ENCODE data around the gene ANKRD17. TPM values are rescaled to one million over a fixed set of nuclear protein-coding genes. Genes with fewer than 3 reads are reported as not detected.

Gene ANKRD17
- total RNA-seq, 1 donor from 2014 or later: 55.5 TPM

DNA sequence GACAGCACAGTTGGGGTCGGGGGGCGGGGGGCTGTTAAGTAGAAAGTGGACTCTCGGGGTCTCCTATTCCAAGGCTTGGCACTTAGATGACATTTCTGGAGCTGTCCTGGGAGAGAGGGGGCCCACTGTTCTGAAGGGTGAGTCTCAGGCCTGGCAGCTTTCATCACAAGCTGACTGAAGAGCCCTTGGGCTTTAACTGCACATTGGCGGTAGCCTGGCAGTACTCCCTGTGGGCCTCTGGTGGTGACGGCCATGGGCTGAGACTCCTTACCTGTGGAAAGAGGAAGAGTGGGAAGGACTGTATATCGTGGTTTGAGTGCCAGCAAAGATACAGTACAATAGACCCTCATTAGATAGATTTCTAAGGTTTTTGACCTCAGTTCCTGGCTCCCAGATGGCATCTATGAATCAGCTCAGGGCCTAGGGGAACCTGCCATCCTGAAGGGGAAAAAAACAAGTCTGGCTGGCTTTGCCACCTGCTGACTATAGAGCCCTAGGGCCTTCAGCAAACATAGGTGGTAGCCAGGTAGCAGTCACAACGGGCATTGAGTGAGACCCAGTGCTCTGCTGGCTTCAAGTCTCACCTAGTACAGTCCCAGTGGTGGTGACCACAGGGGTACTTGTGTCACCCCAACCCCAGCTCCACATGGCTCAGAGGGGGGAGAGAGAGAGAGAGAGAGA lies 87.9 kb downstream of the ANKRD17 start:
- Histone ChIP-seq H3K27ac (no peak overlapping the region), H3K36me3 (peaks cover 0 to 60% of the 10 kb centered on the region in 2 donors), H3K4me3 (no peak overlapping the region), H3K9me3 (no peaks in the 10 kb centered on the region), H3K4me1 (no peaks in the 10 kb centered on the region), H3K27me3 (no peaks in the 10 kb centered on the region)
- intact Hi-C loops (cut with DNase I): no loop called here
- TF ChIP-seq POLR2AphosphoS5 (IDR thresholded peaks at IDR 0.05; ENCODE audit: insufficient read depth in 1 of 2, low read depth in 1 of 2) (no peak), POLR2A (IDR thresholded peaks at IDR 0.05) (no peak)
- TF ChIP-seq, protein P1, sequence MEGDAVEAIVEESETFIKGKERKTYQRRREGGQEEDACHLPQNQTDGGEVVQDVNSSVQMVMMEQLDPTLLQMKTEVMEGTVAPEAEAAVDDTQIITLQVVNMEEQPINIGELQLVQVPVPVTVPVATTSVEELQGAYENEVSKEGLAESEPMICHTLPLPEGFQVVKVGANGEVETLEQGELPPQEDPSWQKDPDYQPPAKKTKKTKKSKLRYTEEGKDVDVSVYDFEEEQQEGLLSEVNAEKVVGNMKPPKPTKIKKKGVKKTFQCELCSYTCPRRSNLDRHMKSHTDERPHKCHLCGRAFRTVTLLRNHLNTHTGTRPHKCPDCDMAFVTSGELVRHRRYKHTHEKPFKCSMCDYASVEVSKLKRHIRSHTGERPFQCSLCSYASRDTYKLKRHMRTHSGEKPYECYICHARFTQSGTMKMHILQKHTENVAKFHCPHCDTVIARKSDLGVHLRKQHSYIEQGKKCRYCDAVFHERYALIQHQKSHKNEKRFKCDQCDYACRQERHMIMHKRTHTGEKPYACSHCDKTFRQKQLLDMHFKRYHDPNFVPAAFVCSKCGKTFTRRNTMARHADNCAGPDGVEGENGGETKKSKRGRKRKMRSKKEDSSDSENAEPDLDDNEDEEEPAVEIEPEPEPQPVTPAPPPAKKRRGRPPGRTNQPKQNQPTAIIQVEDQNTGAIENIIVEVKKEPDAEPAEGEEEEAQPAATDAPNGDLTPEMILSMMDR (IDR thresholded peaks at IDR 0.05): no peak
- DNase-seq (ENCODE audit: extremely low spot score in 2 of 2): no peak

DNA sequence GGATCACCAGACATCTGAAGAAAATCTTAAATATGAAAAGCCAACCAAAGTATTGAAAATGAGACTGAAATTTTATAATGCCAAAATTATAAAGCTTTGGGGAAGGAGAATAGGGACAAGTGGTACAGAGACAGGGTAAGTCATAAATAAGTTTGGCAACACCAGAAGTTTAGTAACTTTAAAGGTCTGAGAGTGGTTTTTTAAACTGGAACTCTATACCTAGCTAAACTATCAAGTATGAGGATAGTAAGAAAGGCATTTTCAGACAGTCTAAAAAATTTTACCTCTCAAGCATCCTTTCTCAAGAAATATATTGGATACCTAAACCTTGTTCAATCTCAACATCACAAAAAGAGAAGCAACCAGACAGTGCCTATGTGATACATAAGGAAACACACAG lies 92.4 kb downstream of the ANKRD17 start:
- Histone ChIP-seq H3K4me1 (no peaks in the 10 kb centered on the region), H3K36me3 (peaks cover 0 to 65% of the 10 kb centered on the region in 2 donors), H3K4me3 (no peak overlapping the region), H3K27ac (no peak overlapping the region), H3K9me3 (no peaks in the 10 kb centered on the region), H3K27me3 (no peaks in the 10 kb centered on the region)
- no peak for DNase-seq (ENCODE audit: extremely low spot score in 2 of 2)
- no peak for TF ChIP-seq POLR2A (IDR thresholded peaks at IDR 0.05)
- TF ChIP-seq, protein P1 (IDR thresholded peaks at IDR 0.05): no peak
- no peak for TF ChIP-seq POLR2AphosphoS5 (IDR thresholded peaks at IDR 0.05; ENCODE audit: insufficient read depth in 1 of 2, low read depth in 1 of 2)
- intact Hi-C loops (cut with DNase I): no loop called here

DNA sequence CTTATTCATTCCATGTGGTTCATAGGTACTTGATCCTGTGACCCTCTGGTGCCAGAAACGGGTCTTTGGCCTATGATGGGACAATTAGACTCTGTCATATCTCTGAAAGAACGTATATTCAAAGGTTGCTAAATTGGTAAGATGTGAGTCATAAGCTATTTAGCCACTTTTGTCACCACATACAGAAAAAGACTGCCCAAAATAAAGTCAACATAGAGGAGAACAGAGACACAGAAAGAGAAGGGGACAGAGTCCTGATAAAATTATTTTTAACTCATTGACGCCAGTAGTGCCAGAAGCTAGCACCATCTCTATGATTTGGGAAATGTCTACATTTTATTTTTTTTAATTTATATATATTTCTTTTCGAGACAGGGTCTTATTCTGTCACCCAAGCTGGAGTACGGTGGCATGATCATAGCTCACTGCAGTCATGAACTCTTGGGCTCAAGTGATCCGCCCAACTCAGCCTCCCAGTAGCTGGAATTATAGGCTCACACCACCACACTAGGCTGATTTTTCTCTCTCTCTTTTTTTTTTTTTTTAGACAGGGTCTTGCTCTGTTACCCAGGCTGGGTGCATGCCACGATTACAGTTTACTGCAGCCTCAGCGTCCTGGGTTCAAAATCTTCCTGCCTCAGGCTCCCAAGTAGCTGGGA lies 96.9 kb downstream of the ANKRD17 start:
- H3K4me1 ChIP-seq: no peaks in the 10 kb centered on the region
- TF ChIP-seq, protein P1 (IDR thresholded peaks at IDR 0.05): no peak
- TF ChIP-seq POLR2A (IDR thresholded peaks at IDR 0.05) (no peak), POLR2AphosphoS5 (IDR thresholded peaks at IDR 0.05; ENCODE audit: insufficient read depth in 1 of 2, low read depth in 1 of 2) (no peak)
- intact Hi-C loops (cut with DNase I): no loop called here
- peaks cover 0 to 30% of the 10 kb centered on the region in 2 donors for H3K36me3 ChIP-seq
- DNase-seq (ENCODE audit: extremely low spot score in 2 of 2): no peak
- H3K9me3 ChIP-seq: no peaks in the 10 kb centered on the region
- H3K27ac ChIP-seq: no peak overlapping the region
- no peaks in the 10 kb centered on the region for H3K27me3 ChIP-seq
- H3K4me3 ChIP-seq: no peak overlapping the region

DNA sequence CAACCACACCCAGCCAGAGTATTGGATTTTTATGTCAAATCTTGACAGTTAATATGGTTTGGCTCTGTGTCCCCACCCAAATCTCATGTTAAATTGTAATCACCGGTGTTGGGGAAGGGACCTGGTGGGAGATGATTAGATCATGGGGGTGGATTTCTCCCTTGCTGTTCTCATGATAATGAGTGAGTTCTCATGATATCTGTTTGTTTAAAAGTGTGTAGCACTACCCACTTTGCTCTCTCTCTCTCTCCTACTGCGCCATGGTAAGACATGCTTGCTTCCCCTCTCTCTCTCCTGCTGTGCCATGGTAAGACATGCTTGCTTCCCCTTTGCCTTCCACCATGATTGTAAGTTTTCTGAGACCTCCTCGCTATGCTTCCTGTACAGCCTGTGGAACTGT lies 102.2 kb downstream of the ANKRD17 start:
- intact Hi-C loops (cut with DNase I): no loop called here
- peaks cover 0 to 8% of the 10 kb centered on the region in 2 donors for H3K36me3 ChIP-seq
- TF ChIP-seq POLR2A (IDR thresholded peaks at IDR 0.05): no peak
- TF ChIP-seq POLR2AphosphoS5 (IDR thresholded peaks at IDR 0.05; ENCODE audit: insufficient read depth in 1 of 2, low read depth in 1 of 2): no peak
- TF ChIP-seq, protein P1 (IDR thresholded peaks at IDR 0.05): no peak
- no peak overlapping the region for H3K27ac ChIP-seq
- no peak overlapping the region for H3K4me3 ChIP-seq
- H3K4me1 ChIP-seq: no peaks in the 10 kb centered on the region
- DNase-seq (ENCODE audit: extremely low spot score in 2 of 2): no peak
- no peaks in the 10 kb centered on the region for H3K27me3 ChIP-seq
- H3K9me3 ChIP-seq: no peaks in the 10 kb centered on the region

DNA sequence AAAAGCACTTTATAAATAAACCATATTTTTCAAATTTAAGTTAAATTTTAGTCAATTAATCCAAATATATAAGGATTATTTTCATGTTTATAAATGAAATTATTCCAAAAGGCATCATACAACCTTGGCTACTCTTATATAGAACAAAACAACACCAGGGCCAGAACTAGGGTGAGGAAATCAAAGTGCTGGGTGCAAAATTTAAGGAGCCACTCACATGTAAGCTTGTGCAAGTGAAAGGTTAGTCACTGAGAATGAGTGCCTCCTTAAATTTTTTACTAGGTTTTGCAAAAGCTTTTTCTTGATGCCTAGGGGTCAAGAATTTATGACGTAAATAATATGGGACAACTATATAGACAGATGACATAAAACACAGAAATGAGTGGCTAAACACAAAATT lies 105.7 kb downstream of the ANKRD17 start:
- Histone ChIP-seq H3K27me3 (no peaks in the 10 kb centered on the region), H3K36me3 (peaks cover 0 to 20% of the 10 kb centered on the region in 2 donors), H3K4me1 (no peaks in the 10 kb centered on the region), H3K27ac (no peak overlapping the region), H3K9me3 (no peaks in the 10 kb centered on the region), H3K4me3 (no peak overlapping the region)
- no peak for DNase-seq (ENCODE audit: extremely low spot score in 2 of 2)
- TF ChIP-seq POLR2A (IDR thresholded peaks at IDR 0.05) (no peak), POLR2AphosphoS5 (IDR thresholded peaks at IDR 0.05; ENCODE audit: insufficient read depth in 1 of 2, low read depth in 1 of 2) (no peak)
- TF ChIP-seq, protein P1 (IDR thresholded peaks at IDR 0.05): no peak
- intact Hi-C loops (cut with DNase I): no loop called here

Data from vagina (tissue), 2 donors.